ENCODE results near the gene PHKA2.

PHKA2 gene

DNA sequence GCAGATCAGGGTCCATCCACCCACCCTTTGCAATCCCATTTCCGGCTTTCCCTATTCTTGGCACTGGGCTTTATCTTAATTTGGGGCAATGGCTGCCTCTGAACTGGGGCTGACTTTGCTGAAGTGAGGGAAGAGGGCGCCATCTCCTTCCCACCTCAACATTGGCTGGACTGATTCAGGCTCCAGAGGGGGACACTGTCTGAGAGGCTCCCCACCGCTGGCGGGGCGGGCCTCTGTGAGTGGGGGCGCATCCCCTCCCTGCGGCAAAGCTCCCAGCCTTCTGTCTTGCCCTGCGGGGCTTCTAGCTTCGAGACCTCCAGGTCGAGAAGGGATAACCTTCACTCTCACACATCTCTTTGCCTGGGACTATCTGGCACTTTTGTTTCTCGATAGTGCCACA lies 85.8 kb downstream of the PHKA2 start:
- DNase-seq (ENCODE audit: low read depth), result no peak
- no peak overlapping the region for H3K4me3 ChIP-seq (ENCODE audit: low read length)
- TF ChIP-seq, protein P1, sequence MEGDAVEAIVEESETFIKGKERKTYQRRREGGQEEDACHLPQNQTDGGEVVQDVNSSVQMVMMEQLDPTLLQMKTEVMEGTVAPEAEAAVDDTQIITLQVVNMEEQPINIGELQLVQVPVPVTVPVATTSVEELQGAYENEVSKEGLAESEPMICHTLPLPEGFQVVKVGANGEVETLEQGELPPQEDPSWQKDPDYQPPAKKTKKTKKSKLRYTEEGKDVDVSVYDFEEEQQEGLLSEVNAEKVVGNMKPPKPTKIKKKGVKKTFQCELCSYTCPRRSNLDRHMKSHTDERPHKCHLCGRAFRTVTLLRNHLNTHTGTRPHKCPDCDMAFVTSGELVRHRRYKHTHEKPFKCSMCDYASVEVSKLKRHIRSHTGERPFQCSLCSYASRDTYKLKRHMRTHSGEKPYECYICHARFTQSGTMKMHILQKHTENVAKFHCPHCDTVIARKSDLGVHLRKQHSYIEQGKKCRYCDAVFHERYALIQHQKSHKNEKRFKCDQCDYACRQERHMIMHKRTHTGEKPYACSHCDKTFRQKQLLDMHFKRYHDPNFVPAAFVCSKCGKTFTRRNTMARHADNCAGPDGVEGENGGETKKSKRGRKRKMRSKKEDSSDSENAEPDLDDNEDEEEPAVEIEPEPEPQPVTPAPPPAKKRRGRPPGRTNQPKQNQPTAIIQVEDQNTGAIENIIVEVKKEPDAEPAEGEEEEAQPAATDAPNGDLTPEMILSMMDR (IDR thresholded peaks at IDR 0.05; ENCODE audit: insufficient read depth, low read depth, low read length, missing control alignments), result no peak

DNA sequence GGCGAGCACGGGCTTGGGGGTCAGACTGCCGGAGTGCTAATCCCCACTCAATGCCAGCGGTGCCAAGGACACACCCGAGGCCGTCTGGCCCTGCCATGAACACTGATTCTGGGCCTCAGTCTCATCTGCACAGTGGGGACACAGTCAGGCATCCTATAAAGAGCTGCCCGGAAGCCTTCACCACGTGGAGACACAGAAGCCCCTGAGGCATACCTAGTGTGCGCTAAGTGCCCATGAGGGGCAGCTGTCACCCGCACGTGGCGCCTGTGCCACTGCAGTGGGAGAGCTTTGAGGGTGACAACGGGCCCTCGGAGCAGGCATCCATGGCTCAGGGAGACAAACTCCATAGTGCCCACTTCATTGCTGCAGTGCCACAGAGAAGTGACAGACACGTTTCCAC lies 86.3 kb downstream of the PHKA2 start:
- H3K4me3 ChIP-seq (ENCODE audit: low read length), result no peak overlapping the region
- TF ChIP-seq, protein P1 (IDR thresholded peaks at IDR 0.05; ENCODE audit: insufficient read depth, low read depth, low read length, missing control alignments), result no peak
- DNase-seq (ENCODE audit: low read depth), result no peak

DNA sequence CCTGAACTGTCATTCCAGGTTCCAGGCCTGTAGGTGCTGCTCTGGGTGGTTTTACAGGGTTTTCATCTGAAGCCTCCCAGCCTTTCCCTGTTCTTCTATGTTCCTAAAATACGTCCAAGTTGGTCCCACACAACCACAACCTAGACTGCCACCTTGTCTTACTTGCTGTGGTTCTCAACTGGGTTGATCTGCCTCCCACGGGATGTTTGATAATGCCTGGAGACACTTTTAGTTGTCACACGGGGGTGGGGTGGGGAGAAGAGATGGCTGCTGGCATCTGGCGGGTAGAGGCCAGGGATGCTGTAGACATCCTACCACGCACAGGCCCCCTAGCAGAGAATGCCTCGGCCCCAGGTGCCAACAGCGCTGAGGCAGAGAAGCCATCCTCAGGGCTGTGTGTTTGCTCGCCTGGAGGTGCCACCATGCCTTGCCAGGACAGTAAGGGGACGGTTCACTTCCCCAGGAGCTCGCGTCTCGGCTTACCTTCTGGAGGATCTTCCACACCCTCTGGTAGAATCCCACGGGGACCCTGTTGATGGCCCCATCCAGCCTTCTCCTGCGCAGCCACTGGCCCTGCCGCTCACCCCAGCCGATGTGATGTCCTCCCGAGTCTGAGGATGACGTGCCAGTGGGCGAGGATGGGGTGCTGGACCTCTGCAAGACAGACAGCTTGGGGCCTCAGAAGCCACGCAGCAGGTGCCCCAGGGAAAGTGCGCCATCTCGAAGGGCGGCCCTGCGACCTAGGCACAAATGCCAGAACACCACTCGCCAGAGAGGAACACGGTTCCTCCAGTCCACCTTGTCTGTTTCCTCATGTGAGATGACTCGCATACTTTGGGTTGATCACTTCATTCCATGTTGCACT lies 87.0 kb downstream of the PHKA2 start:
- no peak for DNase-seq (ENCODE audit: low read depth)
- TF ChIP-seq, protein P1 (IDR thresholded peaks at IDR 0.05; ENCODE audit: insufficient read depth, low read depth, low read length, missing control alignments), result no peak
- H3K4me3 ChIP-seq (ENCODE audit: low read length), result no peak overlapping the region

DNA sequence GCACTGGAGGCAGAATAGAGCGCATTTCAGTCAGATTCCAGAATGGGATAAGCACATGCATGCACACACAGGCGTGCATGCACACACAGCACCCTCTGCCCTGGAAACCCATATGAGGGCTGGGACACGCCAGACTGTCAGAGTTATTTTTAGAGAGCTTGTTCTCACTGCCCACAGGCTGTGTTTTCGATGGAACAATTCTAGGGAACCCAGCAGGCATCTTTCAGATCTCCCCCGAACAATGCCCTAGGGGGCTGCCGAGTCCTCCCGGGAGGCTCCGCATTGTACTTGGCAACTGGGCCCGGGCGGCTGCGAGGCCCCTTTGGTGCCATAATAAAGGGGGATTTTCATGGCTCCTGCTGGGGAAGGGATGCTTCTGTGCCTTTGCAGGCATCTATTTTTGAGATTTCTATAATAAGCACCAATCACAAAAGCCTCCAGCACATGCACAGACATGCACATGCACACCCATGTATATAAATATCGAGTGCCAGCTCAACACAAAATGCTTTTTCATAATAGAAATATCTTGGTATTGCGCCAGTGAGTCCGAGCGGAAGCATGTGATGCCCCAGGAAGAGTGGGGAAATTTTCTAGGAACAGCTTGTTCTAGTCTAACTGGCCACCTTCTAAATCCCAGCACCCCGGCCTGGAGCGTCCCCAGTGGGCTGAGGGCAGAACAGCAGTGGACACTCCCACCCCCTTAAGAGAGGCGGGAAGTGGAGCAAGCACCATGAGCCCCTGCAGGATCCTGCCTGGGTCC lies 88.5 kb downstream of the PHKA2 start:
- TF ChIP-seq, protein P1 (IDR thresholded peaks at IDR 0.05; ENCODE audit: insufficient read depth, low read depth, low read length, missing control alignments), result peak; percentile 61
- DNase-seq (ENCODE audit: low read depth), result peak; percentile 88
- H3K4me3 ChIP-seq (ENCODE audit: low read length), result no peak overlapping the region

DNA sequence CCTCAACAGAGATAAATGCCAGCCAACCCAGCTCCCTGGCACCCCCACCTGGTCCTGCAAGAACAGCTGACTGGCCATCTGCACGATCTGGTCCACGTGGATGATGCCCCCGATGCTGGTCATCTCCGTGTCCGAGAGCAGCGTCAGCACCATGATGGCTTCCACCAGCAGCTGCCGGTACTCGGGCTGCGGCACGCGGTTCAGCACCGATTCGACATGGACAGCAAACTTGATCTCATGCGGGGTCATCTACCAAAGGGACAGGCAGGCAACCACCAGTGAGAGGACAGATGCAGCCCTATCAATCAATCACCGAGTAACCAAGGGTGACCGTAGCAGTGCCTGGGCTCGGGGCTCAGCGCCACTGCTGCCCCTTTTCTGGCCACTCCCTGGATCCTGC lies 89.8 kb downstream of the PHKA2 start:
- no peak overlapping the region for H3K4me3 ChIP-seq (ENCODE audit: low read length)
- TF ChIP-seq, protein P1 (IDR thresholded peaks at IDR 0.05; ENCODE audit: insufficient read depth, low read depth, low read length, missing control alignments), result no peak
- DNase-seq (ENCODE audit: low read depth), result no peak

DNA sequence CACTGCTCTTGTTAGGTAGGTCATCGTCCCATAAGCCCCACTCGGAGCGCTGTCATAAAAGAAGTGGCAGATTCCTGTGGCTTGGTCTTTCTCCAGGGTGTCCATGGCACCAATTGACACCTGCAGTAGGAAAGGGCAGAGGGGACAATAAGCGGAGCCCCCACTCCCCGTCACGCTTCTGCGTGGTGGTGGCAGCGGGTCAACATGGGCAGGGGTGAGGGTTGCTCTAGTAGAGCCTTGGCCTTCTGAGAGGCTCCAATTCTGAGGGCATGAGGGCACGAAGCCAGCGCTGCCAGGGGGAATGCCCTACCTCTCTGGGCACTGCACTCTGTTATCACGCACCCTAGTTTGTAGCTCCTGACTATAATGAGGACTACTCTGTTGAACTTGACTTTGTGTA lies 90.4 kb downstream of the PHKA2 start:
- no peak overlapping the region for H3K4me3 ChIP-seq (ENCODE audit: low read length)
- TF ChIP-seq, protein P1 (IDR thresholded peaks at IDR 0.05; ENCODE audit: insufficient read depth, low read depth, low read length, missing control alignments), result no peak
- DNase-seq (ENCODE audit: low read depth), result no peak

All from epithelial cell of esophagus (primary cell).